NCI-H1436 treated with DMSO at 0.1 percent for 48 hours (cell line): ENCODE measurements around the gene SUPT3H.

Experiments used
- DNase-seq: peaks from one replicate; lab custom pipeline; 2025; lab: John Stamatoyannopoulos, UW

Gene SUPT3H

DNA sequence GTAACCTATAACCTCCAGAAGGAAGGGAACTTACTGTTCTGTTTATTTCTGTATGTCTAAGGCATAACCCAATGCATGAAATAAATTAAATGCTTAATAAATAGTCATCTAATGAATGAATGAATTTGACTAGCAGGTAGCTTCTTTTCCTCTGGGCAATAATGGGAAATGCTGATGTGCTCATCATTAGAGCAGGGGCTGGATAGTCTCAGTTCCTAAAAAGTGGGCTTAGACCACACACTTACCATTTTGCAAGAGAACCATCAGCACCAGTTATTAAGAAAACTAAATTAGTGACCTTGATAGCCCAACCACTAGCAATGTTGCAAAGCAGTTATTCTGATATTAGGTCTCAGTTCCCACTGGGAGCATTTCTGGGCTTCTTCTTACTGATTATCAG lies 540.5 kb downstream of the SUPT3H start:
- DNase-seq: no peak

DNA sequence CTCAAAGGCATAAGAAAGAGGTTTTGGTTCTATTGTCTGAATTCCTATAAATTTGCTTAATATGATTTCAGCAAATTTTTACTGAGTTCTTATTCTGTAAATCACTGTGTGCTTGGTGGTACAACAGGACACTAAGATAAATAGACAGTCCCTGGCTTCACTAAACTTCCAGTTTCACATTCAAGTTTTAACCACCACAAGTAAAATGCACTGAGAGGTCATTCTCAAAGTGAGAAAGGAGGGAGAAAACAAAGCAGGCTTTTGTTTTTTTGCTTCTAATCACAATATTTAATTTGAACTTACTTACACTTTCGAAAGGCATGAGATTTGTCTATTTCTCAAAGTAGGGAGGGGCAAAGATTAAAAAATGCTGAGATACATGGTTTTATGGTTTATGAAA lies 544.5 kb downstream of the SUPT3H start:
- DNase-seq: no peak

GRCh38 chr6:44831002-44831610 lies 546.6 kb downstream of the SUPT3H start:
- no peak for DNase-seq

GRCh38 chr6:44829836-44830235 lies 547.9 kb downstream of the SUPT3H start:
- no peak for DNase-seq

DNA sequence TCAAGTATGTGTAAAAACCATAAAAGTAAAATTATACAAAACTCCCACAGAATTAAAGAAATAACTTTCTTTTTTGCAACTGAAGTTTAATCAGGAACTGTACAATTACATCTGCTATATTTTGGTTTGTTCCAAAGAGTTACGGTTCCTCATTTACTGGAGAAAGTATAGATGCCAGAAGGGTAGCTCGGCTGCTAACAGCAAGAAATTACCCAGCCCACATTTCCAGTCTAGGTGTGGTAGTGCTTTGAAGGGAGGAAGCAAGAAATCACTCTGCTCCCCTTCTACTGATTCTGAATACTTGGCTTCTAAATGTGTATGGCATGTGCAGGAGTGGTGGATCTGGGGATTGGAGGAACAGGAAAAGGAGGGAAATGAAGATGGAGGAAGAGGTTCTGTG lies 549.0 kb downstream of the SUPT3H start:
- DNase-seq: no peak

DNA sequence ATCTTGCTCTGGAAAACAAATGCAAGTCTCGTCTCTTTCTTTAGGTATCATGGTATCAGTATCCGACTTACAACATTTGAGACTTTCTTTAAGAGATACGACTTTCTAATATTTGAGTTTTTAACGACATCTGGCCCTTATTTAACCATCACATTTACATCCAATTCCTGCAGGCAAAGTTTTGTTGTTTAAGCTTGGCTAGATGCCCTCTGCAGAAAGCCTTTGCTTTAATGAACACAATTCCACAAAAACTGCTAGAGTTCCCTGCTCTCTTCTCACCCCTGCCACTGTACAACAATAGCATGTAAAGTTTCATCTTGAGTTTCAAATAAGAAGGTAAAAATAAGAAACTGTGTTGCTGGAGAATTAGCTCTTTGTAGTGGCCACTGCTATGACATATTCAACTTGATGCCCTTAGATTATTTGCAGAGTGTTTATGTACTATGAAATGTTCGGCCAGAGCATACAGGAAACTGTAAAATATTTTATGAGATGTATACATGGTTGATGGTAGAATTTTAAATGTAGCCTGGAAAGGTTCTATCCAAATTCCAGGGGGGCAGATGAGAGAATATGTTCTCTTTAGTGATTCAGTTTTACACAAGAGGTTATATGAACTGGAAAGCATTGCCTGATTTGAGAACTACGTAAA lies 551.6 kb downstream of the SUPT3H start:
- no peak for DNase-seq

- no peak for DNase-seq
Observed at GRCh38 chr6:44825273-44825672, 552.5 kb downstream of the SUPT3H start.

GRCh38 chr6:44824567-44824966 lies 553.2 kb downstream of the SUPT3H start:
- DNase-seq: no peak

DNA sequence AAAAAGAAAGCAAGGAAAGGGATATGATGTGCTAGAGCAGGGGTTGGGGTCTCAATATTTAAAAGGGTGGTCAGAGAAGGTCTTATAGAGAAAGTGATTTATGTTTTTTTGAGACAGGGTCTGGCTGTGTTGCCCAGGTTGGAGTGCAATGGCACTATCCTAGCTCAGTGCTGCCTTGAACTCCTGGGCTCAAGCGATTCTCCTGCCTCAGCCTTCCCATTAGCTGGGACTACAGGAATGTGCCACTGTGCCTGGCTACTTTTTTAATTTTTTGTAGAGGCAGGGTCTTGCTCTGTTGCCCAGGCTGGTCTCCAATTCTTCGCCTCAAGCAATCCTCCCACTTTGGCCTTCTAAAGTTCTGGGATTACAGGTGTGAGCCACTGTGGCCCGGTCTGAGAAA lies 557.0 kb downstream of the SUPT3H start:
- DNase-seq: no peak

- DNase-seq: no peak
Observed at GRCh38 chr6:44820321-44820720, 557.4 kb downstream of the SUPT3H start.

GRCh38 chr6:44811456-44811855 lies 566.3 kb downstream of the SUPT3H start:
- no peak for DNase-seq

GRCh38 chr6:44809258-44809657 lies 568.5 kb downstream of the SUPT3H start:
- DNase-seq: no peak

GRCh38 chr6:44808148-44808547 lies 569.6 kb downstream of the SUPT3H start:
- DNase-seq: no peak

GRCh38 chr6:44806656-44807055 lies 571.1 kb downstream of the SUPT3H start:
- DNase-seq: no peak

DNA sequence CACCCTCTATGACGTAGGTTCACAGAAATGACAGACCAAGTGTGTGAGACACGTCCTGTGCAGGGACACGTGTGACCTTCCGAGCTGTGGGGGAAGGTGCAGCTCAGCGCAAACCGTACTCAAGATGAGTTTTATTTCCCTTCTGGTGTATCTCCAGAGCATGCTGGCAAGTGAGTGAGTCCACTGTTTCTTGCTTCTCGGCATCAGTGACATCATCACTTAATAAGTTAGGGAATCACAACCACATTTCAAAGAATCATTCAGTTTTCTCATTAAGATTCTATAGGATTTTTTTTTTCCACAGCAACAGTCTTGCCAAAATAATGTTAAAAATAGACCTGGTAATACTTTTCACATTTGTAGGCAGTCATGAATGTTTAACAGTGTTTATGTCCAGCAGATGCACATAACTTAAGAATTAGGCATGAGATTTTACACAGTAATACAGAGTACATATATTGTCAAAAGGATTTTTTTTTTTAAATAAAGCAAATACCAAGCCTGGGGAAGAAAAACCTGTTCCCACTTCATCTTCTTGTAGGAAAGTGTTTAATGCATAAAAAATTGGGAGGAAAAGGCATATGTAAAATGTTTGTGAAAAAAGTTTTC lies 572.4 kb downstream of the SUPT3H start:
- no peak for DNase-seq

DNA sequence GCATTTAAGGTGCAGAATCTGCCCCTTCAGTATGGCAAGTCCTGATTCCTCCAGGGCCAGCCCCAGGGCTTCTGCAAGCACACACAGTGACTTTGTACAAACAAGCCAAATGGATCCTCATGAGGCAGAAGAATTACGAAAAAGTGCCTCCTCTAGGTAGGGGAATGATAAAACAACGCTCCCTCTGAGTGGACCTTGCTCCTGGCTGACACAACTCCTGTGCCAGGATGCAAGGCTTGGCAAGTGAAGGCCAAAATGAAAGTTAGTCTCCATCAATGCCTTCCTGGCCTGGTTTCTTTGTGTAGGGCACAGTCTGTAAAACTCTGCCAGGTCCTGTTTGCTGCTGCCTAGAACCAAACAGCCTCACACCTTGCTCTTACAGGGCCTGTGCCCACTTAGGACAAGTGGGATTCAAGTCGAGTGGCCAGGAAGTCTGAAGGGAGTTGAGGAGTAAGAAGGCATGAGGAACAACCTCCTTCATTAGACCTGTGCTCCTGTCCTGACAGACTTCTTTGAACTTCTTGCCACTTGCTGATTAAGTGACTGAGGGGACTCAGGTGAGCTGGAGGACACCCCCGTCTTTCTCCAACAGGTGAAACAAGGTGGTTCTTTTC lies 573.1 kb downstream of the SUPT3H start:
- DNase-seq: no peak

- DNase-seq: no peak
Observed at GRCh38 chr6:44804016-44804415, 573.7 kb downstream of the SUPT3H start.

- no peak for DNase-seq
Observed at GRCh38 chr6:44800784-44801592, 576.7 kb downstream of the SUPT3H start.

- DNase-seq: no peak
Observed at GRCh38 chr6:44800171-44800783, 577.5 kb downstream of the SUPT3H start.

GRCh38 chr6:44797746-44798145 lies 580.0 kb downstream of the SUPT3H start:
- no peak for DNase-seq

DNA sequence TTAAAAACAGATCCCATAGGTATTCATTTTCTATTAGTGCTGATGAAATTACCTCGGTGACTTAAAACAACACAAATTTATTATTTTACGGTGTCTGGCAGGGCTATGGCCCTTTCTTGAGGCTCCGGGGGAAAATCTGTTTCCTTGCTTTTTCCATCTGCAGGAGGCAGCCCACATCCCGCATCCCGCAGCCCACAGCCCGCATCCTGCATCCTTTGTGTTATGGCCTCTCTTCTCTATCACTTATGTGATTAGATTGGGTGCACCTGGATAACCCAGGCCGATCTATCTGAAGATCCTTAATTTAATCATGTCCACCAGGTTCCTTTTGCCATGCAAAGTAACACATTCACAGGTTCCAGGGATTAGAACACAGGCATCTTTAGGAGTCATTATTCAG lies 582.4 kb downstream of the SUPT3H start:
- DNase-seq: no peak

DNA sequence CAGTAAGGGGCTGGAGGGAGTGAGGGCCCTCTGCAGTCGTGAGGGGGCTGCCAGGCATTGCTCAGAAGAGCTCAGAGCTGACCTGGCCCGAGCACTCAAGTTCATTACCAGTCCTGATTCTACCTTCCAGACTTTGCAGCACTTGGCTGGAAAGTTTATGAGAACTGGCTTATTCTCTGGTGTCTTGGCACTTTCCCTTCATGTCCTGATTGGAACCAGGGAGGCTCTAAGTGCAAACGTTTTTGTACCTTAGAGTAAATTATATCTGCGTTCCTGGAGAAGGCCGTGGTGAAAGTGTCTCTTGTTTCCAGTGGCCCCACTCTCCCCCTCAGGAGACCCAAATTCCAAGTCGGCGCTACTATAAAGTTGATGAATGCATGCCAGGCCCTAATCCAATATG lies 587.9 kb downstream of the SUPT3H start:
- DNase-seq: no peak
